ENCODE results near the gene MICU1.
"Not testable (repeated sequence)": the region's sequence is repeated elsewhere in the genome, so short reads cannot be mapped to it uniquely, and the experiment has no call there.

The MICU1 gene

GRCh38 chr10:72653383-72654096 is 27.7 kb upstream of the MICU1 start:
- Histone ChIP-seq H3K9me3 (ENCODE audit: control insufficient read depth, low read length) (no peaks in the 10 kb centered on the region), H3K9ac (ENCODE audit: low read length) (no peak overlapping the region), H3K4me3 (ENCODE audit: low read length) (no peak overlapping the region), H3K36me3 (ENCODE audit: control insufficient read depth, insufficient read depth, low read length) (no peaks in the 10 kb centered on the region), H3K4me1 (ENCODE audit: control insufficient read depth, insufficient read depth, low read length) (peaks cover 10% of the 10 kb centered on the region), H3K27me3 (ENCODE audit: control insufficient read depth, insufficient read depth, low read length) (no peaks in the 10 kb centered on the region)

GRCh38 chr10:72649291-72649690 is 23.4 kb upstream of the MICU1 start:
- Histone ChIP-seq H3K9me3 (ENCODE audit: control insufficient read depth, low read length) (no peaks in the 10 kb centered on the region), H3K27me3 (ENCODE audit: control insufficient read depth, insufficient read depth, low read length) (no peaks in the 10 kb centered on the region), H3K4me1 (ENCODE audit: control insufficient read depth, insufficient read depth, low read length) (peaks cover 16% of the 10 kb centered on the region), H3K9ac (ENCODE audit: low read length) (no peak overlapping the region), H3K36me3 (ENCODE audit: control insufficient read depth, insufficient read depth, low read length) (no peaks in the 10 kb centered on the region), H3K4me3 (ENCODE audit: low read length) (no peak overlapping the region)

GRCh38 chr10:72648301-72648700 is 22.4 kb upstream of the MICU1 start:
- no peaks in the 10 kb centered on the region for H3K9me3 ChIP-seq (ENCODE audit: control insufficient read depth, low read length)
- H3K4me3 ChIP-seq (ENCODE audit: low read length) = no peak overlapping the region
- H3K27me3 ChIP-seq (ENCODE audit: control insufficient read depth, insufficient read depth, low read length) = no peaks in the 10 kb centered on the region
- H3K4me1 ChIP-seq (ENCODE audit: control insufficient read depth, insufficient read depth, low read length) = peaks cover 16% of the 10 kb centered on the region
- no peaks in the 10 kb centered on the region for H3K36me3 ChIP-seq (ENCODE audit: control insufficient read depth, insufficient read depth, low read length)
- no peak overlapping the region for H3K9ac ChIP-seq (ENCODE audit: low read length)

- H3K27me3 ChIP-seq (ENCODE audit: control insufficient read depth, insufficient read depth, low read length); H3K4me3 ChIP-seq (ENCODE audit: low read length); H3K36me3 ChIP-seq (ENCODE audit: control insufficient read depth, insufficient read depth, low read length); H3K9me3 ChIP-seq (ENCODE audit: control insufficient read depth, low read length); H3K9ac ChIP-seq (ENCODE audit: low read length): not testable (repeated sequence)
- peaks cover 21% of the 10 kb centered on the region for H3K4me1 ChIP-seq (ENCODE audit: control insufficient read depth, insufficient read depth, low read length)
Measured at GRCh38 chr10:72646971-72647370, 21.1 kb upstream of the MICU1 start.

- no peak overlapping the region for H3K4me3 ChIP-seq (ENCODE audit: low read length)
- no peaks in the 10 kb centered on the region for H3K9me3 ChIP-seq (ENCODE audit: control insufficient read depth, low read length)
- H3K36me3 ChIP-seq (ENCODE audit: control insufficient read depth, insufficient read depth, low read length) = no peaks in the 10 kb centered on the region
- H3K9ac ChIP-seq (ENCODE audit: low read length) = no peak overlapping the region
- H3K27me3 ChIP-seq (ENCODE audit: control insufficient read depth, insufficient read depth, low read length) = no peaks in the 10 kb centered on the region
- H3K4me1 ChIP-seq (ENCODE audit: control insufficient read depth, insufficient read depth, low read length) = peaks cover 22% of the 10 kb centered on the region
Measured at GRCh38 chr10:72645263-72645858, 19.5 kb upstream of the MICU1 start.

GRCh38 chr10:72642318-72642717 is 16.4 kb upstream of the MICU1 start:
- H3K4me3 ChIP-seq (ENCODE audit: low read length) = no peak overlapping the region
- H3K36me3 ChIP-seq (ENCODE audit: control insufficient read depth, insufficient read depth, low read length) = no peaks in the 10 kb centered on the region
- no peaks in the 10 kb centered on the region for H3K27me3 ChIP-seq (ENCODE audit: control insufficient read depth, insufficient read depth, low read length)
- no peak overlapping the region for H3K9ac ChIP-seq (ENCODE audit: low read length)
- peaks cover 40% of the 10 kb centered on the region for H3K4me1 ChIP-seq (ENCODE audit: control insufficient read depth, insufficient read depth, low read length)
- no peaks in the 10 kb centered on the region for H3K9me3 ChIP-seq (ENCODE audit: control insufficient read depth, low read length)

- Histone ChIP-seq H3K36me3 (ENCODE audit: control insufficient read depth, insufficient read depth, low read length) (no peaks in the 10 kb centered on the region), H3K9me3 (ENCODE audit: control insufficient read depth, low read length) (no peaks in the 10 kb centered on the region), H3K4me1 (ENCODE audit: control insufficient read depth, insufficient read depth, low read length) (peaks cover 37% of the 10 kb centered on the region), H3K27me3 (ENCODE audit: control insufficient read depth, insufficient read depth, low read length) (no peaks in the 10 kb centered on the region), H3K9ac (ENCODE audit: low read length) (peak overlapping the region; percentile 42), H3K4me3 (ENCODE audit: low read length) (no peak overlapping the region)
Measured at GRCh38 chr10:72639441-72639873, 13.6 kb upstream of the MICU1 start.

- Histone ChIP-seq H3K9me3 (ENCODE audit: control insufficient read depth, low read length) (no peaks in the 10 kb centered on the region), H3K4me3 (ENCODE audit: low read length) (no peak overlapping the region), H3K27me3 (ENCODE audit: control insufficient read depth, insufficient read depth, low read length) (no peaks in the 10 kb centered on the region), H3K4me1 (ENCODE audit: control insufficient read depth, insufficient read depth, low read length) (peaks cover 37% of the 10 kb centered on the region), H3K36me3 (ENCODE audit: control insufficient read depth, insufficient read depth, low read length) (no peaks in the 10 kb centered on the region), H3K9ac (ENCODE audit: low read length) (peak overlapping the region; percentile 42)
Measured at GRCh38 chr10:72638586-72639440, 12.9 kb upstream of the MICU1 start.

GRCh38 chr10:72637398-72637857 is 11.5 kb upstream of the MICU1 start:
- Histone ChIP-seq H3K9me3 (ENCODE audit: control insufficient read depth, low read length) (no peaks in the 10 kb centered on the region), H3K27me3 (ENCODE audit: control insufficient read depth, insufficient read depth, low read length) (no peaks in the 10 kb centered on the region), H3K4me3 (ENCODE audit: low read length) (no peak overlapping the region), H3K36me3 (ENCODE audit: control insufficient read depth, insufficient read depth, low read length) (no peaks in the 10 kb centered on the region), H3K9ac (ENCODE audit: low read length) (peak overlapping the region; percentile 25), H3K4me1 (ENCODE audit: control insufficient read depth, insufficient read depth, low read length) (peaks cover 37% of the 10 kb centered on the region)

GRCh38 chr10:72630144-72630543 is 4.3 kb upstream of the MICU1 start:
- H3K9me3 ChIP-seq (ENCODE audit: control insufficient read depth, low read length) = no peaks in the 10 kb centered on the region
- no peaks in the 10 kb centered on the region for H3K4me1 ChIP-seq (ENCODE audit: control insufficient read depth, insufficient read depth, low read length)
- no peak overlapping the region for H3K4me3 ChIP-seq (ENCODE audit: low read length)
- no peaks in the 10 kb centered on the region for H3K27me3 ChIP-seq (ENCODE audit: control insufficient read depth, insufficient read depth, low read length)
- H3K36me3 ChIP-seq (ENCODE audit: control insufficient read depth, insufficient read depth, low read length) = no peaks in the 10 kb centered on the region
- H3K9ac ChIP-seq (ENCODE audit: low read length) = no peak overlapping the region

GRCh38 chr10:72626444-72626754 is 520 bp upstream of the MICU1 start:
- Histone ChIP-seq H3K27me3 (ENCODE audit: control insufficient read depth, insufficient read depth, low read length) (no peaks in the 10 kb centered on the region), H3K36me3 (ENCODE audit: control insufficient read depth, insufficient read depth, low read length) (no peaks in the 10 kb centered on the region), H3K9me3 (ENCODE audit: control insufficient read depth, low read length) (no peaks in the 10 kb centered on the region), H3K9ac (ENCODE audit: low read length) (peak overlapping the region; percentile 64), H3K4me1 (ENCODE audit: control insufficient read depth, insufficient read depth, low read length) (peaks cover 7% of the 10 kb centered on the region), H3K4me3 (ENCODE audit: low read length) (peak overlapping the region; percentile 62)

GRCh38 chr10:72625276-72625607 is 637 bp downstream of the MICU1 start:
- Histone ChIP-seq H3K4me1 (ENCODE audit: control insufficient read depth, insufficient read depth, low read length) (peaks cover 7% of the 10 kb centered on the region), H3K4me3 (ENCODE audit: low read length) (peak overlapping the region; percentile 62), H3K9ac (ENCODE audit: low read length) (peak overlapping the region; percentile 90), H3K36me3 (ENCODE audit: control insufficient read depth, insufficient read depth, low read length) (no peaks in the 10 kb centered on the region), H3K27me3 (ENCODE audit: control insufficient read depth, insufficient read depth, low read length) (no peaks in the 10 kb centered on the region), H3K9me3 (ENCODE audit: control insufficient read depth, low read length) (no peaks in the 10 kb centered on the region)
